ENCODE results near the gene ANKRD30B.
"Not testable (repeated sequence)": the region's sequence is repeated elsewhere in the genome, so short reads cannot be mapped to it uniquely, and the experiment has no call there.

- not testable (repeated sequence) for TF ChIP-seq RCOR1 (IDR thresholded peaks at IDR 0.05; ENCODE audit: insufficient replicate concordance, low read length); CTCF (conservative IDR thresholded peaks at IDR 0.05; ENCODE audit: low read depth, low read length); RAD21 (IDR thresholded peaks at IDR 0.05; ENCODE audit: low read length); POLR2A (IDR thresholded peaks at IDR 0.05; ENCODE audit: low read depth, low read length); RFX5 (IDR thresholded peaks at IDR 0.05; ENCODE audit: low read depth, low read length); MAFK (IDR thresholded peaks at IDR 0.05; ENCODE audit: low read depth, low read length); MXI1 (IDR thresholded peaks at IDR 0.05; ENCODE audit: borderline replicate concordance, low read depth, low read length); FOS (IDR thresholded peaks at IDR 0.05; ENCODE audit: low read depth, low read length); USF2 (IDR thresholded peaks at IDR 0.05; ENCODE audit: low read depth, low read length); MAZ (IDR thresholded peaks at IDR 0.05; ENCODE audit: borderline replicate concordance, low read depth, low read length)
Measured at GRCh38 chr18:14796876-14797275, 48.9 kb downstream of the ANKRD30B start.
